Mesodermal cell (in vitro differentiated cells): ENCODE measurements around the gene PRPS1L1.

Source experiments
- H3K27ac ChIP-seq: 2 replicates; pipeline ENCODE4 v1.7.0; 2013; ENCODE audit warnings: mild to moderate bottlenecking, low read depth, low read length, moderate library complexity; ENCODE audit not compliant: severe bottlenecking
- H3K36me3 ChIP-seq: 2 replicates; pipeline ENCODE4 v1.7.1; 2013; ENCODE audit warnings: mild to moderate bottlenecking, low read length, moderate library complexity; ENCODE audit not compliant: control insufficient read depth, insufficient read depth
- H3K4me1 ChIP-seq: one replicate; pipeline ENCODE4 v1.7.1; 2013; ENCODE audit warnings: mild to moderate bottlenecking, low read length; ENCODE audit not compliant: insufficient read depth, control insufficient read depth, poor library complexity, severe bottlenecking
- H3K4me3 ChIP-seq: 2 replicates; pipeline ENCODE4 v1.7.0; 2013; ENCODE audit warnings: low read length, control low read depth, mild to moderate bottlenecking; ENCODE audit not compliant: insufficient read depth, poor library complexity, severe bottlenecking; ENCODE audit errors: extremely low read depth
- H3K9me3 ChIP-seq: 2 replicates; pipeline ENCODE4 v1.7.1; 2013; ENCODE audit warnings: mild to moderate bottlenecking, low read length, moderate library complexity; ENCODE audit not compliant: control insufficient read depth
- WGBS, 2 experiments: methylation state at CpG; one replicate each; pipeline ENCODE4 v1.1.5; 2013; ENCODE audit warnings: missing lambda C conversion rate in 2 of 2; ENCODE audit not compliant: insufficient coverage in 2 of 2; 5-methylcytosine and 5-hydroxymethylcytosine counted together

The PRPS1L1 gene

GRCh38 chr7:17990761-17991160, 36.9 kb downstream of the PRPS1L1 start:
- Histone ChIP-seq H3K27ac (no peak overlapping the region), H3K4me3 (no peak overlapping the region)
- 100% methylated on average over 1 of the region's 3 CpGs; no CpG with 5 or more reads in 1 of the 2 experiments for WGBS, 2 experiments

DNA sequence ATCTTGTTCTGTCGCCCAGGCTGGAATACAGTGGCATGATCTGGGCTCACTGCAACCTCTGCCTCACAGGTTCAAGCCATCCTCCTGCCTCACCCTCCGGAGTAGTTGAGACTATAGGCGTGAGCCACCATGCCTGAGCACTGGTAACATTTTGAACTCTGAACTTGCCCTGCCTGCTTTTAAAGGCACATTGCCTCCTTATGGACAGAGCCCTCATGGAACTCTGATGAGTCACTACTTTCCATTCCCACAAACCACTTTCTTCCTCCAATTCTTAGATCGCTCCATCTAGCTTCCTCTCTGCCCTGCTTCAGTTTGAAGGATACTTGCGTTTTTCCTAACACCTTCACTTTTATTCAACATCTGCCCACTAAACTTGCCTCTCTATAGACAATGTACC, 38.1 kb downstream of the PRPS1L1 start:
- WGBS, 2 experiments: 83 to 93% methylated on average over 4 of the region's 5 CpGs
- H3K9me3 ChIP-seq: no peaks in the 10 kb centered on the region
- H3K4me3 ChIP-seq: no peak overlapping the region
- no peak overlapping the region for H3K27ac ChIP-seq
- no peaks in the 10 kb centered on the region for H3K36me3 ChIP-seq
- no peaks in the 10 kb centered on the region for H3K4me1 ChIP-seq

More at GRCh38 chr7:17990761-17991160, 36.9 kb downstream of the PRPS1L1 start:
- no peaks in the 10 kb centered on the region for H3K36me3 ChIP-seq
- no peaks in the 10 kb centered on the region for H3K9me3 ChIP-seq
- H3K4me1 ChIP-seq: no peaks in the 10 kb centered on the region

DNA sequence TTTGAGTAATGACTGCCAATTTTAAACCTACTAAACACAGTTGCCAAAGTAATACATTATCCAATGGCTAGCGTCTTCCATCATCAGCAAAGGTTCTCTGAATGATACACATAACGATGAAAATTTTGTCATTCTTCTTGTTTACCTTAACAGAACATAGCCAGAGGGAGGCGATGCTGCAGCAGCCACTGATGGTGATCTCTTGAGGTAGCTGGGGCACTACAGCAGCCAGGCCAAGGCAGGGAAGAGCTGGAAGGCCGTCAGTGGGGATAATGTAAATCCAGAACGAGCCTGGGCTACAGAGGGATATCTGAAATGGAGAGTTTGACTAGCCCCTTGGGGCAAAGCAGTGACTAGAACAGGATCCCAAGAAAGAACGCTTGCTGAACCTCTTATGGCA, 38.8 kb downstream of the PRPS1L1 start:
- H3K4me3 ChIP-seq: no peak overlapping the region
- WGBS, 2 experiments: 93 to 96% methylated on average over 5 to 6 of the region's 6 CpGs
- no peaks in the 10 kb centered on the region for H3K36me3 ChIP-seq
- no peaks in the 10 kb centered on the region for H3K9me3 ChIP-seq
- no peaks in the 10 kb centered on the region for H3K4me1 ChIP-seq
- H3K27ac ChIP-seq: no peak overlapping the region

- WGBS, 2 experiments: 89 to 95% methylated on average over 5 to 6 of the region's 6 CpGs
- no peak overlapping the region for H3K4me3 ChIP-seq
- H3K27ac ChIP-seq: no peak overlapping the region
Observed at GRCh38 chr7:17988141-17988540, 39.5 kb downstream of the PRPS1L1 start.

DNA sequence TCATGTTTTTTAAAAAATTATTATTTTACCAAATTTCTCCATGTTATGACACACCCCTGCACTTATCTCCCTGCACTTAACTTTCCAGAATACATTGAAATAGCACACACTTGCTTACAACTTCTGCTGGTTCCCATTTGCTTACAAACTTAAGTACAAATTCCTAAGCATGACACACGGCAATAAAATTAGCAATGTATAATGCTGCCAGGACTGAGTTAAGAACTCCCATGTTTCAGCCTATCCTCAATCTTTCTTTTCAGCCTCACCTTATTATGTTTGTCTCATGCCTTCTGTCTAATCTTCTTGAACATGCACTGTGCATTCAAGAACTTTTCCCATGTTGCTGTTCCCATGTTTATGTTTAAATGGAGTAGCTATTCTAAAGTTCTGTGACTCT, 40.8 kb downstream of the PRPS1L1 start:
- 88 to 90% methylated on average over 1 of the region's 1 CpG for WGBS, 2 experiments
- Histone ChIP-seq H3K9me3 (no peaks in the 10 kb centered on the region), H3K27ac (no peak overlapping the region)

More at GRCh38 chr7:17988141-17988540, 39.5 kb downstream of the PRPS1L1 start:
- no peaks in the 10 kb centered on the region for H3K4me1 ChIP-seq
- H3K36me3 ChIP-seq: no peaks in the 10 kb centered on the region
- no peaks in the 10 kb centered on the region for H3K9me3 ChIP-seq

DNA sequence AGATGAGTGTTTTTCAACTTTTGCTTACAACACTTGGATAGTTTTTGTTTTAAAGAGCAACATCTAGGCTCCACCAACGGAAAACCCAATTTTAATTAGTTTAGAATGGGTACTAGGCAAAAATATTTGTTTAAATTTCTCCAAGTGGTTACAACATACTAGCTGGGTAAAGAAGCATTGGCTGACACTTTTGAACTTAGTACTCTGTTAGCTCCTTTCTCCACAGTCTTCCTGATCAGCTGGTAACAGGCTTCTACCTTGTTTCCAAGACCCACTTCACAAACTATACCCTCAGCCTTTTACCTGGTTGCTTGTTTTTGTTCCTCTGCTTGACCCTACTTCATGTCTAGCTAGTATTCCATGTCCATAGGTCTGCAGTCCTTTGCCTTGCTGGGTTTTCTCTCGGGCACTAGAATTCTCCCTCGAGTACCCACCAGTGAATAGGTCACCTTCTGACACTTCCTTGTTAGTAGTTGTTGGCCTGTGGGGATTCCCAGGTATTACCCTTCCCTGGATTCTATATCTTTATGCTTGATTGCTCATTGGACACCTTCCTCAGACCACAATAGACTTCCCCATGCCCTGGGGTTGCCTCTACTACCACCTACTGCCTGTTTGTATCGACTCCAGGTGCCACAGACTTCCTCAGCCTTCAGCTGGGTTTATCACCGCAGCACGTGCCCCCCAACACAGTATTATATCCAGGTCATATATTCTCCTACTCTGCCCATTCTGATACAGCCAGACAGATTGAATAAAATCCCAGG, 42.0 kb downstream of the PRPS1L1 start:
- Histone ChIP-seq H3K27ac (no peak overlapping the region), H3K9me3 (no peaks in the 10 kb centered on the region), H3K4me1 (no peaks in the 10 kb centered on the region), H3K36me3 (no peaks in the 10 kb centered on the region), H3K4me3 (no peak overlapping the region)
- WGBS, 2 experiments: 93% methylated on average over 3 of the region's 6 CpGs

More for the DNA sequence above, 40.8 kb downstream of the PRPS1L1 start:
- Histone ChIP-seq H3K36me3 (no peaks in the 10 kb centered on the region), H3K4me1 (no peaks in the 10 kb centered on the region), H3K4me3 (no peak overlapping the region)

DNA sequence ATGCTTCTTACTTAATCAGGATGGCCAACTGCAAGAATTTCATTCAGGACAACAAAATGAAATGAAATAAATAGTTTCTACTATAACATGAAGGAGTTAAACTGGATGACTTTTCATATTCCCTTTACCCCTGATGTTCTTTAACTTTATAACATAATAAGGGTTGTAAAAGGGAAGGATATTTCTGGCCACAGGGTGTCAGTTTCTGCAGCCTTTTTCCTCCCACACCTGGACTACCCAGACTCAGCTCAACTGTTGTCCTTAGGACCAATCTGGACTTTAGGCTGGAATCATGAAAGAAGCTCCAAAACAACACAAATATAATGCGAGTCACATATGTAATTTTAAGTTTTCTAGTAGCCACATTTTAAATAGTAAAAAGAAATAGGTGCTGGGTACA, 43.4 kb downstream of the PRPS1L1 start:
- WGBS, 2 experiments: no CpG with 5 or more reads among the region's 1 CpG
- no peaks in the 10 kb centered on the region for H3K36me3 ChIP-seq
- H3K4me3 ChIP-seq: no peak overlapping the region
- no peaks in the 10 kb centered on the region for H3K4me1 ChIP-seq
- H3K27ac ChIP-seq: no peak overlapping the region
- no peaks in the 10 kb centered on the region for H3K9me3 ChIP-seq

DNA sequence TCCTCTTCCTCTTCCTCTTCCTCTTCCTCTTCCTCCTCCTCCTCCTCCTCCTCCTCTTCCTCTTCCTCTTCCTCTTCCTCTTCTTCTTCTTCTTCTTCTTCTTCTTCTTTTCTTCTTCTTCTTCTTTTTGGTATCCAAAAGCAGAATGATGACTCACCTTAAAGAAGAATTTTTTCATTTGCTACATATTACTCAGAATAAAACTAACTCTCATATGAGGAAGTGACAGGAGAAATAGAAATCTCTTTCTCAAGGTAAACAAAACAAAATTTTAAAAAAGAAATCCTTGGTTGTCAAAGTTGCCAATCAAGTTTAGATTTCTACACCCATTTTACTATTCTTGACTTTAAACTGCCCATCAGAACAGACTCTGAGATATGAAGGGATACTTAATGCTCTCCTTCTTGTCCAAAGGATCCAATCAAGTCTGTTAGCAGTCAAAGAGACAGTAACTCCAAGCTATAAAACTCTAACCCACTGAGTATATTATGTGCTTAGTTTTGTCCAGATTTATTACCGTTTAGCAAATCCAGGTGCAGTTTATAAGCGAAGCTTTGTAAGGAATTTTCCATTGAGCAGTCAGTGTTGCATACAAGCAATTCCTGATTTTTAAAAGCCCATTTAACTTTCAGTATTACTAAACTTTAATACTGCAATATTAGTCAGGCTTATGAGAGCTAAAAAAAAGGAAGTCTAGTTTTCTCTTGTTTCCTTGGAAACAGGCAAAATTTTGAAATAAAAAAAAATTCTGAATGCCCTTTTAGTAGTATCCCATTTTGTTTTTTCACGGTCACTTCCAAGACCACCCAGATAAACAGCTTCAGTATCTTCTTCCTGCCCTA, 44.2 kb downstream of the PRPS1L1 start:
- no peaks in the 10 kb centered on the region for H3K9me3 ChIP-seq
- H3K36me3 ChIP-seq: no peaks in the 10 kb centered on the region
- no peak overlapping the region for H3K27ac ChIP-seq
- H3K4me1 ChIP-seq: no peaks in the 10 kb centered on the region
- no peak overlapping the region for H3K4me3 ChIP-seq
- WGBS, 2 experiments: 86 to 100% methylated on average over 1 to 2 of the region's 3 CpGs

DNA sequence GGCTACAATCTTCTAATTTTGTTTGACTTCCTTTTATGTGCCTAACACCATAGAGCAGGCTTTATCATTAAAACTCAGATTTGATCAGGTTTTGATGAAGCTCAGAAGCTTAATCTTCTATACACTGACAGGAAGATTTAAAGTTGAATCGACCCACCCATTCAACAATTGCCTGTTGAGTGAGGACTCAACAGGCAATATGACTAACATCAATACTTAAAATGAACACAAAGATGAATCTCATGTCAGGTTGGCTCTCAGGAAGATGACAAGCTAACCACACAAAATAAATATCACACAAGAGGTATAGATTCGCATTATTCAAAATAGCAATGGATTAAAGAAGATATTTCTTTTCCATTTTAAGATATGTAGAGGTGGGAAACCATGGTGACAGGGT, 50.7 kb downstream of the PRPS1L1 start:
- WGBS, 2 experiments: no CpG with 5 or more reads among the region's 2 CpGs

More for the DNA sequence above, 50.7 kb downstream of the PRPS1L1 start:
- Histone ChIP-seq H3K27ac (no peak overlapping the region), H3K9me3 (no peaks in the 10 kb centered on the region), H3K4me3 (no peak overlapping the region), H3K36me3 (no peaks in the 10 kb centered on the region), H3K4me1 (no peaks in the 10 kb centered on the region)
